Keratinocyte (primary cell): ENCODE data around the gene SOX18. TPM values are rescaled to one million over a fixed set of nuclear protein-coding genes. Genes with fewer than 3 reads are reported as not detected.

Experiments
- DNase-seq: peaks from one replicate; pipeline ENCODE4 v3.0.0-alpha.2; 2011; ENCODE audit warnings: low read depth, missing footprints, low spot score
- FAIRE-seq: peaks from 2 replicates; lab custom pipeline; 2011; peaks lifted over from hg19 to GRCh38; lab: Jason Lieb, UNC
- H2AFZ ChIP-seq: 2 replicates; pipeline ENCODE4 v1.6.0; 2012; ENCODE audit warnings: low read length, control low read depth, inconsistent platforms; ENCODE audit not compliant: control insufficient read depth
- H3K27ac ChIP-seq: 2 replicates; pipeline ENCODE4 v1.5.1; 2011; ENCODE audit warnings: low read length; ENCODE audit not compliant: control insufficient read depth, insufficient read depth
- H3K27me3 ChIP-seq: 3 replicates; pipeline ENCODE4 v1.6.0; 2011; ENCODE audit warnings: low read length; ENCODE audit not compliant: control insufficient read depth, insufficient read depth; ENCODE audit errors: extremely low read depth
- H3K36me3 ChIP-seq, 2 experiments: 2 replicates in 1 of 2; 3 replicates in 1 of 2; pipeline ENCODE4 v1.5.1; 2011; ENCODE audit warnings: low read length in 2 of 2, mild to moderate bottlenecking in 1 of 2; ENCODE audit not compliant: control insufficient read depth in 2 of 2, insufficient read depth in 2 of 2; ENCODE audit errors: extremely low read depth in 1 of 2
- H3K4me1 ChIP-seq: 3 replicates; pipeline ENCODE4 v1.5.1; 2011; ENCODE audit warnings: low read length; ENCODE audit not compliant: control insufficient read depth, insufficient read depth; ENCODE audit errors: extremely low read depth
- H3K4me2 ChIP-seq: 3 replicates; pipeline ENCODE4 v1.6.0; 2011; ENCODE audit warnings: low read depth, low read length; ENCODE audit not compliant: control insufficient read depth, insufficient read depth; ENCODE audit errors: extremely low read depth
- H3K4me3 ChIP-seq, 3 experiments: fragments of 200-600 bp in 1 of 3; sonication (generic) in 1 of 3; 2 replicates in 2 of 3; 3 replicates in 1 of 3; pipeline ENCODE4 v1.5.1; 2011 to 2016; ENCODE audit warnings: low read length in 3 of 3, mild to moderate bottlenecking in 3 of 3, control low read depth in 2 of 3, inconsistent platforms in 1 of 3, low read depth in 1 of 3, mixed read lengths in 1 of 3, mixed run types in 1 of 3, moderate library complexity in 1 of 3; ENCODE audit not compliant: control insufficient read depth in 2 of 3, insufficient read depth in 2 of 3; ENCODE audit errors: extremely low read depth in 1 of 3
- H3K79me2 ChIP-seq: 2 replicates; pipeline ENCODE4 v1.6.0; 2012; ENCODE audit warnings: low read length; ENCODE audit not compliant: control insufficient read depth, insufficient read depth
- H3K9ac ChIP-seq: 3 replicates; pipeline ENCODE4 v1.6.0; 2011; ENCODE audit warnings: low read length; ENCODE audit not compliant: control insufficient read depth, insufficient read depth; ENCODE audit errors: extremely low read depth
- H3K9me1 ChIP-seq: 3 replicates; pipeline ENCODE4 v1.6.0; 2011; ENCODE audit warnings: low read length; ENCODE audit not compliant: control insufficient read depth, insufficient read depth; ENCODE audit errors: extremely low read depth
- H3K9me3 ChIP-seq: 2 replicates; pipeline ENCODE4 v1.5.1; 2012; ENCODE audit warnings: low read depth, low read length; ENCODE audit not compliant: control insufficient read depth
- H4K20me1 ChIP-seq: 3 replicates; pipeline ENCODE4 v1.6.0; 2011; ENCODE audit warnings: low read length; ENCODE audit not compliant: control insufficient read depth, insufficient read depth; ENCODE audit errors: extremely low read depth
- CTCF ChIP-seq, 3 experiments: IDR thresholded peaks in 1 of 3; conservative IDR thresholded peaks in 1 of 3; optimal IDR thresholded peaks in 1 of 3; 2 replicates in 2 of 3; 3 replicates in 1 of 3; pipeline versions ENCODE3 to v1.5.1; 2011; ENCODE audit warnings: low read length in 3 of 3, mild to moderate bottlenecking in 3 of 3, moderate library complexity in 2 of 3, control low read depth in 1 of 3, inconsistent platforms in 1 of 3; ENCODE audit not compliant: insufficient read depth in 2 of 3; ENCODE audit errors: extremely low read depth in 1 of 3
- EZH2 ChIP-seq: IDR thresholded peaks from one replicate; pipeline ENCODE4 v1.6.1; 2012; ENCODE audit warnings: inconsistent platforms, mild to moderate bottlenecking, low read length, moderate library complexity
- dilution Hi-C: fragments of 300-500 bp; cut with MboI; formaldehyde crosslinking; loops from one replicate; pipeline ENCODE4 v1.7.0; 2020; ENCODE audit warnings: low sequenced_read_pairs; ENCODE audit not compliant: extremely low pct_ligation_motif_present
- polyA plus RNA-seq, 5 experiments: library from polyadenylated mRNA; depleted of rRNA in 3 of 5; stranded (reverse) in 3 of 5; stranded (forward) in 1 of 5; unstranded in 1 of 5; fragments of >200 nt; gene quantifications; 1 replicate in 1 of 5; 2 replicates in 3 of 5; 3 replicates in 1 of 5; pipeline versions ENCODE4 v1.2.1 to v1.2.3, GENCODE V29; 2011 to 2012; ENCODE audit warnings: missing spikeins in 2 of 5, low read depth in 1 of 5, low replicate concordance in 1 of 5

SOX18 gene
- polyA plus RNA-seq, 1 donor (not counting 4 experiments of a cell fraction or from before 2014, with no cell fraction given), result not detected

- Histone ChIP-seq H3K4me3 (no peak overlapping the region), H3K9me1 (no peaks in the 10 kb centered on the region), H3K9ac (no peak overlapping the region), H3K9me3 (no peaks in the 10 kb centered on the region), H2AFZ (no peak overlapping the region), H3K4me1 (no peaks in the 10 kb centered on the region), H3K27me3 (peaks cover under 1% of the 10 kb centered on the region), H3K36me3 (peaks cover 16 to 32% of the 10 kb centered on the region in 2 experiments), H3K27ac (no peak overlapping the region), H4K20me1 (no peaks in the 10 kb centered on the region), H3K79me2 (no peaks in the 10 kb centered on the region), H3K4me2 (no peak overlapping the region)
- no peak for DNase-seq
- TF ChIP-seq CTCF (optimal IDR thresholded peaks at IDR 0.05 in 1 of 3, IDR thresholded peaks at IDR 0.05 in 1 of 3, conservative IDR thresholded peaks at IDR 0.05 in 1 of 3; ENCODE audit: extremely low read depth in 1 of 3, insufficient read depth in 2 of 3, low read length in 3 of 3) (no peak), EZH2 (no peak)
- FAIRE-seq, result no peak
- dilution Hi-C loops, result no loop called here
Measured at GRCh38 chr20:64031822-64032314, 17.6 kb downstream of the SOX18 start.

GRCh38 chr20:64030371-64031134 is 18.9 kb downstream of the SOX18 start:
- no peak for DNase-seq
- dilution Hi-C loops, result no loop called here
- Histone ChIP-seq H3K36me3 (peaks cover 19 to 36% of the 10 kb centered on the region in 2 experiments), H3K4me3 (no peak overlapping the region), H3K4me2 (no peak overlapping the region), H2AFZ (no peak overlapping the region), H3K27me3 (no peaks in the 10 kb centered on the region), H3K9ac (no peak overlapping the region), H3K9me3 (no peaks in the 10 kb centered on the region), H3K4me1 (no peaks in the 10 kb centered on the region), H3K79me2 (no peaks in the 10 kb centered on the region), H3K9me1 (no peaks in the 10 kb centered on the region), H4K20me1 (no peaks in the 10 kb centered on the region), H3K27ac (no peak overlapping the region)
- TF ChIP-seq EZH2 (no peak), CTCF (optimal IDR thresholded peaks at IDR 0.05 in 1 of 3, IDR thresholded peaks at IDR 0.05 in 1 of 3, conservative IDR thresholded peaks at IDR 0.05 in 1 of 3; ENCODE audit: extremely low read depth in 1 of 3, insufficient read depth in 2 of 3, low read length in 3 of 3) (no peak)
- no peak for FAIRE-seq
